ENCODE results near the gene IQCK.
"Not testable (repeated sequence)": the region's sequence is repeated elsewhere in the genome, so short reads cannot be mapped to it uniquely, and the experiment has no call there.

The IQCK gene

DNA sequence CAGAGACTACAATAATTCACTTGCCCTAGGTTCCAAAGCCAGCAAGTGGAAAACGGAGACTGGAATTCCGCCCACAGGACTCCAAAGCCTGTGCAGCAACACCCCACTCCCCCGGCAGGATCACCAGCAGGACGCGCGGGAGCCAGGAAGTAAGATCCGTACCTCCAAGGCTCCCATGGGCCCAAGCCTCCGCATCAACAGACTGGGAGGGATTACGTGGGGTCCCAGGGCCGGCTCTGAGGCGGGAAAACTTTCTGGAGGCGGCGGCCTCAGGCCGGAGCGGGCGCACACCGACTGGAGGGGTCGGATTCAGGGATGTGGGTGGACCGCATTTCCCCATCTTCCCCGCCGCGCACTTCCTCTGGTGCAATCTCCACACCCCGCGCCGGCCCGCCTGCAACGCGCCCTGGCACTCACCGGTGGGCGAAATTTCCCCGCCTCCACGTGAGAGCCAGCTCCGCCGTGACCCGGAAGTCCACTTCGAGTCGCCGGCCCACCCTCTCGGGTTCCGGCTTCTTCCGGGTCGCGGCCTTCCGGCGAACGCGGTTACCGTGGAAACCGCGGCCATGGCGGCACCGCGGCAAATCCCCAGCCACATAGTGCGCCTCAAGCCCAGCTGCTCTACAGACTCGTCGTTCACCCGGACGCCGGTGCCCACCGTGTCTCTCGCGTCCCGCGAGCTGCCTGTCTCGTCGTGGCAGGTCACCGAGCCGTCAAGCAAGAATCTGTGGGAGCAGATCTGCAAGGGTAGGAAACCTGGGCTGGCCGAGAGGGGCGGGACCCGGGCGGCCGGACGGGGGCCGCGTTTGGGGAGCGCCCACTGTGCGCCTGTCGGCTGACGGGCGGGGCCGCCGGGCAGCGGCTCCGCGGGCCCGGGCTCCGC lies at the start of gene IQCK, which contains the start of gene KNOP1:
Gene IQCK, plus strand, starts transcription at position 531 of the 883 bp plus-strand sequence. Its CDS starts 36 bp downstream, at position 567.
Gene KNOP1, minus strand, starts transcription at position 487 of the 883 bp plus-strand sequence. CDS start 3,192 bp downstream, outside the sequence.
- TF ChIP-seq, protein P1, sequence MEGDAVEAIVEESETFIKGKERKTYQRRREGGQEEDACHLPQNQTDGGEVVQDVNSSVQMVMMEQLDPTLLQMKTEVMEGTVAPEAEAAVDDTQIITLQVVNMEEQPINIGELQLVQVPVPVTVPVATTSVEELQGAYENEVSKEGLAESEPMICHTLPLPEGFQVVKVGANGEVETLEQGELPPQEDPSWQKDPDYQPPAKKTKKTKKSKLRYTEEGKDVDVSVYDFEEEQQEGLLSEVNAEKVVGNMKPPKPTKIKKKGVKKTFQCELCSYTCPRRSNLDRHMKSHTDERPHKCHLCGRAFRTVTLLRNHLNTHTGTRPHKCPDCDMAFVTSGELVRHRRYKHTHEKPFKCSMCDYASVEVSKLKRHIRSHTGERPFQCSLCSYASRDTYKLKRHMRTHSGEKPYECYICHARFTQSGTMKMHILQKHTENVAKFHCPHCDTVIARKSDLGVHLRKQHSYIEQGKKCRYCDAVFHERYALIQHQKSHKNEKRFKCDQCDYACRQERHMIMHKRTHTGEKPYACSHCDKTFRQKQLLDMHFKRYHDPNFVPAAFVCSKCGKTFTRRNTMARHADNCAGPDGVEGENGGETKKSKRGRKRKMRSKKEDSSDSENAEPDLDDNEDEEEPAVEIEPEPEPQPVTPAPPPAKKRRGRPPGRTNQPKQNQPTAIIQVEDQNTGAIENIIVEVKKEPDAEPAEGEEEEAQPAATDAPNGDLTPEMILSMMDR (IDR thresholded peaks at IDR 0.05): no peak
- peak within 1 kb of the TSS; percentile 92 to 100 for H3K4me3 ChIP-seq
- peaks cover 0 to 27% (median 23%) of the 10 kb centered on the region in 4 donors for H3K4me1 ChIP-seq
- peaks cover 6 to 18% (median 9%) of the 10 kb centered on the region in 3 donors for H3K36me3 ChIP-seq
- intact Hi-C loops (cut with DNase I; ENCODE audit: low total_unique reads): loop anchor here (10.0 kb wide), 2 partner anchors 163 to 167 kb away; partner anchors contain the start of genes GPRC5B and VPS35L
- H3K9me3 ChIP-seq: no peaks in the 10 kb centered on the region
- peak within 1 kb of the TSS; percentile 79 to 83 for H3K27ac ChIP-seq
- DNase-seq: peak; percentile 88 to 94
- no peaks in the 10 kb centered on the region for H3K27me3 ChIP-seq

- no peak overlapping the region for H3K27ac ChIP-seq
- H3K4me1 ChIP-seq: no peaks in the 10 kb centered on the region
- H3K4me3 ChIP-seq: no peak overlapping the region
- no peaks in the 10 kb centered on the region for H3K9me3 ChIP-seq
- H3K36me3 ChIP-seq: peaks cover 19 to 84% (median 37%) of the 10 kb centered on the region in 3 donors
- H3K27me3 ChIP-seq: no peaks in the 10 kb centered on the region
- intact Hi-C loops (cut with DNase I; ENCODE audit: low total_unique reads): no loop called here
- TF ChIP-seq, protein P1 (IDR thresholded peaks at IDR 0.05): no peak
- DNase-seq: no peak
Measured at GRCh38 chr16:19672378-19672777, 45.7 kb upstream of the IQCK start.

GRCh38 chr16:19674485-19674884 lies 43.6 kb upstream of the IQCK start:
- intact Hi-C loops (cut with DNase I; ENCODE audit: low total_unique reads): no loop called here
- H3K36me3 ChIP-seq: peaks cover 15 to 75% (median 35%) of the 10 kb centered on the region in 3 donors

GRCh38 chr16:19677402-19677801 lies 40.7 kb upstream of the IQCK start:
- TF ChIP-seq, protein P1 (IDR thresholded peaks at IDR 0.05): no peak
- Histone ChIP-seq H3K4me3 (no peak overlapping the region), H3K27me3 (no peaks in the 10 kb centered on the region), H3K4me1 (no peaks in the 10 kb centered on the region), H3K36me3 (peaks cover 7 to 69% (median 13%) of the 10 kb centered on the region in 3 donors), H3K27ac (no peak overlapping the region), H3K9me3 (no peaks in the 10 kb centered on the region)
- no peak for DNase-seq
- intact Hi-C loops (cut with DNase I; ENCODE audit: low total_unique reads): no loop called here

More at GRCh38 chr16:19674485-19674884, 43.6 kb upstream of the IQCK start:
- Histone ChIP-seq H3K4me3 (no peak overlapping the region), H3K27ac (no peak overlapping the region), H3K9me3 (no peaks in the 10 kb centered on the region), H3K4me1 (no peaks in the 10 kb centered on the region), H3K27me3 (no peaks in the 10 kb centered on the region)
- no peak for DNase-seq
- TF ChIP-seq, protein P1 (IDR thresholded peaks at IDR 0.05): no peak

- TF ChIP-seq, protein P1 (IDR thresholded peaks at IDR 0.05): no peak
- Histone ChIP-seq H3K27ac (no peak overlapping the region), H3K9me3 (no peaks in the 10 kb centered on the region), H3K27me3 (no peaks in the 10 kb centered on the region), H3K4me3 (no peak overlapping the region), H3K36me3 (peaks cover 21 to 75% (median 27%) of the 10 kb centered on the region in 3 donors), H3K4me1 (no peaks in the 10 kb centered on the region)
- no peak for DNase-seq
- intact Hi-C loops (cut with DNase I; ENCODE audit: low total_unique reads): no loop called here
Measured at GRCh38 chr16:19678804-19679203, 39.3 kb upstream of the IQCK start.

GRCh38 chr16:19679281-19679680 lies 38.8 kb upstream of the IQCK start:
- H3K4me1 ChIP-seq, H3K9me3 ChIP-seq: not testable (repeated sequence)
- peaks cover 26 to 75% (median 32%) of the 10 kb centered on the region in 3 donors for H3K36me3 ChIP-seq

More at GRCh38 chr16:19679281-19679680, 38.8 kb upstream of the IQCK start:
- intact Hi-C loops (cut with DNase I; ENCODE audit: low total_unique reads); DNase-seq; H3K27me3 ChIP-seq; H3K27ac ChIP-seq; H3K4me3 ChIP-seq: not testable (repeated sequence)
